HEK293 (cell line): Measurements from ENCODE around the gene OPN1SW.
A peak's percentile ranks its signal among the peaks of the same experiment; 100 is the strongest.

ENCODE experiments used
- CTCF ChIA-PET: fragments of 350-600 bp; formaldehyde crosslinking; extraction: SDS; loops from one replicate; lab custom pipeline; 2021; ENCODE audit warnings: antibody characterized with exemption; lab: Yijun Ruan, JAX
- POLR2A ChIA-PET: fragments of 300-600 bp; formaldehyde crosslinking; extraction: SDS; loops from one replicate; lab custom pipeline; 2020; ENCODE audit warnings: antibody characterized with exemption, inconsistent platforms; lab: Yijun Ruan, JAX
- H3K27ac ChIP-seq: fragments of 200-500 bp; sonication (Bioruptor generic); 2 replicates; pipeline ENCODE4 v1.5.1; 2014; ENCODE audit warnings: low read depth, low read length, control low read depth, inconsistent platforms; ENCODE audit errors: extremely low read depth
- H3K36me3 ChIP-seq, 2 experiments: fragments of 200-500 bp in 1 of 2; sonication (Bioruptor generic) in 1 of 2; 1 replicate in 1 of 2; 2 replicates in 1 of 2; pipeline ENCODE4 v1.5.1; 2014 to 2017; ENCODE audit warnings: inconsistent platforms in 2 of 2, low read length in 2 of 2; ENCODE audit not compliant: control insufficient read depth in 2 of 2, insufficient read depth in 1 of 2
- H3K4me1 ChIP-seq: fragments of 200-500 bp; sonication (Bioruptor generic); 2 replicates; pipeline ENCODE4 v1.5.1; 2014; ENCODE audit warnings: mild to moderate bottlenecking, low read length, inconsistent platforms; ENCODE audit not compliant: control insufficient read depth, insufficient read depth
- H3K4me3 ChIP-seq: 2 replicates; pipeline ENCODE4 v1.5.1; 2011; ENCODE audit warnings: low read depth, mild to moderate bottlenecking, control low read depth, low read length, moderate library complexity
- H3K9me3 ChIP-seq: fragments of 200-500 bp; sonication (Bioruptor generic); 2 replicates; pipeline ENCODE4 v1.5.1; 2014; ENCODE audit warnings: low read depth, low read length, inconsistent platforms; ENCODE audit not compliant: control insufficient read depth, insufficient read depth
- KLF1 ChIP-seq: fragments of 450-650 bp; formaldehyde crosslinking; IDR thresholded peaks from 2 replicates; pipeline ENCODE4 v1.5.1; 2016; ENCODE audit warnings: missing biosample characterization, missing genetic modification characterization
- REPIN1 ChIP-seq: fragments of 450-650 bp; formaldehyde crosslinking; IDR thresholded peaks from 2 replicates; pipeline ENCODE4 v1.5.1; 2017; ENCODE audit warnings: missing biosample characterization, missing genetic modification characterization, low read depth
- ZBTB26 ChIP-seq: fragments of 450-650 bp; formaldehyde crosslinking; optimal IDR thresholded peaks from 2 replicates; pipeline ENCODE3; 2016; ENCODE audit warnings: missing biosample characterization, mild to moderate bottlenecking, missing genetic modification characterization
- ZFP37 ChIP-seq: fragments of 450-650 bp; formaldehyde crosslinking; IDR thresholded peaks from 2 replicates; pipeline ENCODE4 v1.5.1; 2016; ENCODE audit warnings: missing biosample characterization, missing genetic modification characterization
- ZNF132 ChIP-seq: fragments of 450-650 bp; formaldehyde crosslinking; IDR thresholded peaks from 2 replicates; pipeline ENCODE4 v1.5.1; 2017; ENCODE audit warnings: missing biosample characterization, missing genetic modification characterization, borderline replicate concordance
- ZNF133 ChIP-seq: fragments of 450-650 bp; formaldehyde crosslinking; IDR thresholded peaks from 2 replicates; pipeline ENCODE4 v1.5.1; 2016; ENCODE audit warnings: missing biosample characterization, missing genetic modification characterization
- ZNF146 ChIP-seq: fragments of 450-650 bp; formaldehyde crosslinking; IDR thresholded peaks from 2 replicates; pipeline ENCODE4 v1.5.1; 2016; ENCODE audit warnings: missing biosample characterization, missing genetic modification characterization
- ZNF221 ChIP-seq: fragments of 450-650 bp; formaldehyde crosslinking; IDR thresholded peaks from 2 replicates; pipeline ENCODE4 v1.5.1; 2017; ENCODE audit warnings: missing biosample characterization, missing genetic modification characterization, borderline replicate concordance
- ZNF398 ChIP-seq: fragments of 450-650 bp; formaldehyde crosslinking; IDR thresholded peaks from 2 replicates; pipeline ENCODE4 v1.5.1; 2017; ENCODE audit warnings: missing biosample characterization, missing genetic modification characterization
- ZNF513 ChIP-seq: fragments of 450-650 bp; IDR thresholded peaks from 2 replicates; pipeline ENCODE4 v1.5.1; 2018; ENCODE audit warnings: missing biosample characterization, missing genetic modification characterization
- ZNF529 ChIP-seq: fragments of 450-650 bp; formaldehyde crosslinking; IDR thresholded peaks from 2 replicates; pipeline ENCODE4 v1.5.1; 2017; ENCODE audit warnings: missing genetic modification characterization, missing biosample characterization; ENCODE audit not compliant: insufficient replicate concordance
- ZNF555 ChIP-seq: fragments of 450-650 bp; formaldehyde crosslinking; conservative IDR thresholded peaks from 2 replicates; pipeline ENCODE4 v1.5.1; 2017; ENCODE audit warnings: missing biosample characterization, mild to moderate bottlenecking, missing genetic modification characterization, inconsistent platforms
- ZNF596 ChIP-seq: fragments of 450-650 bp; IDR thresholded peaks from 2 replicates; pipeline ENCODE4 v1.5.0; 2018; ENCODE audit warnings: missing biosample characterization, mild to moderate bottlenecking, missing genetic modification characterization, moderate library complexity
- ZNF626 ChIP-seq: fragments of 450-650 bp; sonication (Bioruptor Pico); formaldehyde crosslinking; IDR thresholded peaks from 2 replicates; pipeline ENCODE4 v1.5.1; 2018; ENCODE audit warnings: missing biosample characterization, missing genetic modification characterization, inconsistent platforms
- ZNF660 ChIP-seq: fragments of 450-650 bp; IDR thresholded peaks from 2 replicates; pipeline ENCODE4 v1.5.1; 2018; ENCODE audit warnings: missing biosample characterization, mild to moderate bottlenecking, missing genetic modification characterization
- ZSCAN23 ChIP-seq: fragments of 450-650 bp; formaldehyde crosslinking; IDR thresholded peaks from 2 replicates; pipeline ENCODE4 v1.5.1; 2016; ENCODE audit warnings: missing biosample characterization, missing genetic modification characterization
- TF ChIP-seq, protein P1 (sequence below): fragments of 450-650 bp; formaldehyde crosslinking; IDR thresholded peaks from 2 replicates; pipeline ENCODE4 v1.5.1; 2016; ENCODE audit warnings: missing biosample characterization, missing genetic modification characterization
- TF ChIP-seq, protein P2 (sequence below): fragments of 450-650 bp; formaldehyde crosslinking; IDR thresholded peaks from 2 replicates; pipeline ENCODE4 v1.5.1; 2016; ENCODE audit warnings: missing biosample characterization, missing genetic modification characterization, low read depth

The OPN1SW gene

GRCh38 chr7:128774921-128775320 is 673 bp downstream of the OPN1SW start:
- no peaks in the 10 kb centered on the region for H3K4me1 ChIP-seq
- no peaks in the 10 kb centered on the region for H3K9me3 ChIP-seq
- H3K4me3 ChIP-seq: no peak overlapping the region
- peaks cover 11 to 43% of the 10 kb centered on the region in 2 experiments; a peak in 2 of 3 replicates for H3K36me3 ChIP-seq
- TF ChIP-seq ZSCAN23 (tag by site-specific recombination) (no peak), KLF1 (peak; percentile 49; the same call in 1 of the 2 replicates), ZNF513 (tag by site-specific recombination) (no peak)
- no peak overlapping the region for H3K27ac ChIP-seq
- CTCF ChIA-PET: interaction anchor here (0.6 kb wide), 2 partner anchors 24 to 388 kb away, joined by 4 read pairs; no protein-coding TSS in a partner anchor
- POLR2A ChIA-PET: interaction anchor here (0.6 kb wide), 1 partner anchor 16 kb away, joined by 3 read pairs; no protein-coding TSS in a partner anchor

- Histone ChIP-seq H3K27ac (no peak overlapping the region), H3K4me1 (no peaks in the 10 kb centered on the region), H3K9me3 (no peaks in the 10 kb centered on the region), H3K36me3 (peaks cover 17 to 50% of the 10 kb centered on the region in 2 experiments; a peak in 2 of 3 replicates), H3K4me3 (no peak overlapping the region)
- ChIA-PET CTCF (interaction anchor here (0.6 kb wide), 1 partner anchor 23 kb away, joined by 4 read pairs; no protein-coding TSS in a partner anchor), POLR2A (interaction anchor here (0.6 kb wide), 1 partner anchor 17 kb away, joined by 3 read pairs; no protein-coding TSS in a partner anchor)
- TF ChIP-seq ZNF132 (tag by site-specific recombination): no peak
- no peak for TF ChIP-seq ZNF555
- TF ChIP-seq ZNF529 (tag by site-specific recombination): no peak
- no peak for TF ChIP-seq ZNF398 (tag by site-specific recombination)
- TF ChIP-seq KLF1: no peak
- no peak for TF ChIP-seq ZNF146 (tag by site-specific recombination)
- no peak for TF ChIP-seq ZNF626
- no peak for TF ChIP-seq ZNF133 (tag by site-specific recombination)
- TF ChIP-seq ZNF596 (tag by site-specific recombination): no peak
- TF ChIP-seq ZNF221 (tag by site-specific recombination): no peak
- TF ChIP-seq ZNF660: no peak
- no peak for TF ChIP-seq REPIN1 (tag by site-specific recombination)
- no peak for TF ChIP-seq ZFP37 (tag by site-specific recombination)
- no peak for TF ChIP-seq ZBTB26 (tag by site-specific recombination)
- TF ChIP-seq, protein P1, sequence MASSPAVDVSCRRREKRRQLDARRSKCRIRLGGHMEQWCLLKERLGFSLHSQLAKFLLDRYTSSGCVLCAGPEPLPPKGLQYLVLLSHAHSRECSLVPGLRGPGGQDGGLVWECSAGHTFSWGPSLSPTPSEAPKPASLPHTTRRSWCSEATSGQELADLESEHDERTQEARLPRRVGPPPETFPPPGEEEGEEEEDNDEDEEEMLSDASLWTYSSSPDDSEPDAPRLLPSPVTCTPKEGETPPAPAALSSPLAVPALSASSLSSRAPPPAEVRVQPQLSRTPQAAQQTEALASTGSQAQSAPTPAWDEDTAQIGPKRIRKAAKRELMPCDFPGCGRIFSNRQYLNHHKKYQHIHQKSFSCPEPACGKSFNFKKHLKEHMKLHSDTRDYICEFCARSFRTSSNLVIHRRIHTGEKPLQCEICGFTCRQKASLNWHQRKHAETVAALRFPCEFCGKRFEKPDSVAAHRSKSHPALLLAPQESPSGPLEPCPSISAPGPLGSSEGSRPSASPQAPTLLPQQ (tag by site-specific recombination): no peak
- TF ChIP-seq, protein P2, sequence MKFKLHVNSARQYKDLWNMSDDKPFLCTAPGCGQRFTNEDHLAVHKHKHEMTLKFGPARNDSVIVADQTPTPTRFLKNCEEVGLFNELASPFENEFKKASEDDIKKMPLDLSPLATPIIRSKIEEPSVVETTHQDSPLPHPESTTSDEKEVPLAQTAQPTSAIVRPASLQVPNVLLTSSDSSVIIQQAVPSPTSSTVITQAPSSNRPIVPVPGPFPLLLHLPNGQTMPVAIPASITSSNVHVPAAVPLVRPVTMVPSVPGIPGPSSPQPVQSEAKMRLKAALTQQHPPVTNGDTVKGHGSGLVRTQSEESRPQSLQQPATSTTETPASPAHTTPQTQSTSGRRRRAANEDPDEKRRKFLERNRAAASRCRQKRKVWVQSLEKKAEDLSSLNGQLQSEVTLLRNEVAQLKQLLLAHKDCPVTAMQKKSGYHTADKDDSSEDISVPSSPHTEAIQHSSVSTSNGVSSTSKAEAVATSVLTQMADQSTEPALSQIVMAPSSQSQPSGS (tag by site-specific recombination): no peak
Measured at GRCh38 chr7:128774029-128774689, 1.4 kb downstream of the OPN1SW start.
